Adrenal gland (tissue), 12 donors: ENCODE data around the gene FARSB. TPM values are rescaled to one million over a fixed set of nuclear protein-coding genes. Genes with fewer than 3 reads are reported as not detected.

Experiments used
- DNase-seq, 7 donors: peaks; one replicate each; pipeline ENCODE4 v3.0.0-alpha.2; 2019 to 2020
- H3K27ac ChIP-seq, 5 donors: fragments of 200-600 bp; sonication (generic) in 4 of 5; 1 replicate in 3 of 5; 2 replicates in 2 of 5; pipeline versions ENCODE4 v1.5.1 to v1.8.0; 2016 to 2020; ENCODE audit warnings: mild to moderate bottlenecking in 1 of 5
- H3K27me3 ChIP-seq: fragments of 200-600 bp; 2 replicates; pipeline ENCODE4 v1.8.0; 2021
- H3K36me3 ChIP-seq, 2 donors: fragments of 200-600 bp; replicated peaks in 1 of 2; 1 replicate in 1 of 2; 2 replicates in 1 of 2; pipeline versions ENCODE4 v1.5.1 to v1.8.0; 2018 to 2022
- H3K4me1 ChIP-seq, 2 donors: fragments of 200-600 bp; replicated peaks in 1 of 2; 1 replicate in 1 of 2; 2 replicates in 1 of 2; pipeline versions ENCODE4 v1.5.1 to v1.8.0; 2018 to 2021
- H3K4me3 ChIP-seq, 4 donors: fragments of 200-600 bp; sonication (generic) in 3 of 4; one replicate each; pipeline ENCODE4 v1.5.1; 2016 to 2018
- H3K9me3 ChIP-seq, 3 donors: fragments of 200-600 bp; sonication (generic) in 1 of 3; replicated peaks in 1 of 3; 1 replicate in 2 of 3; 2 replicates in 1 of 3; pipeline versions ENCODE4 v1.5.1 to v1.8.0; 2016 to 2021
- CTCF ChIP-seq, 6 experiments: fragments of 450-650 bp in 4 of 6; fragments of 200-600 bp in 2 of 6; sonication (generic) in 1 of 6; IDR thresholded peaks; 1 replicate in 5 of 6; 2 replicates in 1 of 6; pipeline versions ENCODE4 v1.5.1 to v1.8.0; 2016 to 2021; ENCODE audit warnings: antibody characterized with exemption in 6 of 6, mild to moderate bottlenecking in 2 of 6, moderate library complexity in 1 of 6
- POLR2A ChIP-seq, 2 donors: fragments of 450-650 bp; IDR thresholded peaks; one replicate each; pipeline ENCODE4 v1.6.1; 2017; ENCODE audit warnings: antibody characterized with exemption in 2 of 2, mild to moderate bottlenecking in 2 of 2, moderate library complexity in 1 of 2
- WGBS, 4 donors: extraction: QIAGEN DNeasy Blood & Tissue Kit in 2 of 4; methylation state at CpG; one replicate each; pipeline versions ENCODE4 v1.1.5 to v1.1.7; 2013 to 2017; 5-methylcytosine and 5-hydroxymethylcytosine counted together
- intact Hi-C, 2 donors: fragments of 100-400 bp; cut with DNase I; formaldehyde crosslinking; loops; one replicate each; pipeline versions ENCODE4 v1.14.1 to v1.15.0; 2022 to 2023
- polyA plus RNA-seq, 3 donors: library from polyadenylated mRNA; stranded (reverse); fragments of 200-250 nt in 2 of 3; fragments of 350-450 nt in 1 of 3; fragmentation: Illumina TruSeq in 1 of 3; extraction: RNeasy Lipid Tissue Mini Kit (QIAGEN cat#74804) in 1 of 3; gene quantifications; one replicate each; pipeline ENCODE4 v1.2.3, GENCODE V29; 2013 to 2014
- total RNA-seq, 9 donors: library from RNA; depleted of rRNA in 4 of 9; stranded (reverse); fragments of >200 nt in 4 of 9; fragments of 120-200 nt in 1 of 9; fragmentation: NEBNext Ultra II Directional in 1 of 9; extraction: Animal tissue kit (Norgen Biotek cat#: 25700) in 1 of 9; gene quantifications; one replicate each; pipeline versions ENCODE4 v1.1.0 to v1.2.4, GENCODE V29; 2013 to 2023
- donor health status: healthy with polysubstance abuse.
- donor health status: Bipolar disorder and iron deficiency.
- donor health status: DM: yes; HTN: yes; CAD: no.
- donor health status: DM: no; HTN: no; CAD: no.
- donor health status: DM: no; HTN: no; CAD: no.
- donor health status: DM: yes; HTN: yes; CAD: no.

The FARSB gene
- total and polyA plus RNA-seq, 12 donors: 7.2 to 55.9 (median 14.0) TPM

- intact Hi-C loops: no loop called here
- Histone ChIP-seq H3K4me3 (peak overlapping the region in 2 of 4 donors; percentile 22 to 35), H3K9me3 (no peaks in the 10 kb centered on the region), H3K36me3 (no peaks in the 10 kb centered on the region), H3K27ac (no peak overlapping the region), H3K27me3 (peaks cover 9% of the 10 kb centered on the region), H3K4me1 (peaks cover 0 to 11% of the 10 kb centered on the region in 2 donors)
- DNase-seq: no peak
- 25 to 28% (median 27%) methylated on average over 10 of the region's 10 CpGs for WGBS, 4 donors
- TF ChIP-seq CTCF (IDR thresholded peaks at IDR 0.05): no peak
- TF ChIP-seq POLR2A (IDR thresholded peaks at IDR 0.05): no peak
These were observed 16.1 kb upstream of the FARSB start for GRCh38 chr2:222672068-222672401.

- H3K4me3 ChIP-seq: peak within 1 kb of the TSS in 2 of 4 donors; percentile 22 to 35
- H3K27ac ChIP-seq: no peak within 1 kb of the TSS
- H3K27me3 ChIP-seq: peaks cover 9% of the 10 kb centered on the region
- no peak for TF ChIP-seq POLR2A (IDR thresholded peaks at IDR 0.05)
- TF ChIP-seq CTCF (IDR thresholded peaks at IDR 0.05): peak in 1 of 6 experiments; percentile 18
- H3K9me3 ChIP-seq: no peaks in the 10 kb centered on the region
- H3K4me1 ChIP-seq: peaks cover 0 to 11% of the 10 kb centered on the region in 2 donors
- H3K36me3 ChIP-seq: no peaks in the 10 kb centered on the region
- intact Hi-C loops: no loop called here
- DNase-seq: peak in 5 of 7 donors; percentile 10 to 28 (median 21)
- 3 to 10% (median 3%) methylated on average over 11 to 66 of the region's 66 CpGs for WGBS, 4 donors
These were observed 15.6 kb upstream of the FARSB start, which contains the start of gene MOGAT1 for GRCh38 chr2:222671259-222672067. Gene MOGAT1 (plus strand): TSS chr2:222671658. CDS start chr2:222671786, 128 bp downstream.

GRCh38 chr2:222670191-222671038 is 14.5 kb upstream of the FARSB start:
- 78 to 82% (median 81%) methylated on average over 9 of the region's 9 CpGs for WGBS, 4 donors
- DNase-seq: no peak
- Histone ChIP-seq H3K27ac (no peak overlapping the region), H3K27me3 (peaks cover 9% of the 10 kb centered on the region), H3K4me1 (peaks cover 0 to 11% of the 10 kb centered on the region in 2 donors), H3K9me3 (no peaks in the 10 kb centered on the region), H3K4me3 (no peak overlapping the region), H3K36me3 (no peaks in the 10 kb centered on the region)
- intact Hi-C loops: no loop called here
- TF ChIP-seq CTCF (IDR thresholded peaks at IDR 0.05) (no peak), POLR2A (IDR thresholded peaks at IDR 0.05) (no peak)

- DNase-seq: no peak
- Histone ChIP-seq H3K27ac (no peak overlapping the region), H3K27me3 (peaks cover 9% of the 10 kb centered on the region), H3K4me3 (no peak overlapping the region), H3K9me3 (no peaks in the 10 kb centered on the region), H3K36me3 (no peaks in the 10 kb centered on the region), H3K4me1 (peaks cover 0 to 11% of the 10 kb centered on the region in 2 donors)
- intact Hi-C loops: no loop called here
- 61 to 76% (median 64%) methylated on average over 4 of the region's 4 CpGs for WGBS, 4 donors
- no peak for TF ChIP-seq CTCF (IDR thresholded peaks at IDR 0.05)
- no peak for TF ChIP-seq POLR2A (IDR thresholded peaks at IDR 0.05)
These were observed 13.5 kb upstream of the FARSB start for GRCh38 chr2:222669353-222669752.
